HepG2 (cell line): Measurements from ENCODE around the gene ZNF556. TPM values are rescaled to one million over a fixed set of nuclear protein-coding genes. Genes with fewer than 3 reads are reported as not detected.

Source experiments
- AGO1 ChIP-seq: fragments of 200-400 bp; formaldehyde crosslinking; IDR thresholded peaks from 2 replicates; pipeline ENCODE4 v1.6.1; 2017; ENCODE audit warnings: mild to moderate bottlenecking, low read depth, low read length, moderate library complexity; ENCODE audit not compliant: poor library complexity, severe bottlenecking
- CREM ChIP-seq, 2 experiments: sonication (generic) in 1 of 2; formaldehyde crosslinking in 1 of 2; IDR thresholded peaks; 2 replicates each; pipeline versions ENCODE4 v1.4.0 to v1.6.1; 2016 to 2020; ENCODE audit warnings: antibody characterized with exemption in 1 of 2, mild to moderate bottlenecking in 1 of 2, missing genetic modification reagents in 1 of 2
- DMTF1 ChIP-seq: sonication (generic); formaldehyde crosslinking; IDR thresholded peaks from 2 replicates; pipeline ENCODE4 v1.4.0; 2020; ENCODE audit warnings: mild to moderate bottlenecking, missing genetic modification reagents
- FOXA1 ChIP-seq, 2 experiments: fragments of 450-650 bp in 1 of 2; sonication (generic) in 1 of 2; formaldehyde crosslinking in 1 of 2; IDR thresholded peaks; 2 replicates each; pipeline versions ENCODE4 v1.4.0 to v1.6.1; 2016 to 2020; ENCODE audit warnings: missing genetic modification reagents in 1 of 2
- GLMP ChIP-seq: sonication (generic); formaldehyde crosslinking; IDR thresholded peaks from 2 replicates; pipeline ENCODE4 v1.9.0; 2021; ENCODE audit warnings: missing genetic modification reagents, mild to moderate bottlenecking, borderline replicate concordance
- IRX3 ChIP-seq: sonication (generic); formaldehyde crosslinking; IDR thresholded peaks from 2 replicates; pipeline ENCODE4 v1.8.1; 2023; ENCODE audit warnings: mild to moderate bottlenecking, low read depth, missing genetic modification reagents, borderline replicate concordance
- JDP2 ChIP-seq: sonication (generic); formaldehyde crosslinking; IDR thresholded peaks from 2 replicates; pipeline ENCODE4 v1.8.1; 2022; ENCODE audit warnings: missing genetic modification reagents, borderline replicate concordance
- KDM2A ChIP-seq: sonication (generic); formaldehyde crosslinking; IDR thresholded peaks from 2 replicates; pipeline ENCODE4 v1.4.0; 2020; ENCODE audit warnings: low read depth, missing genetic modification reagents, borderline replicate concordance
- KLF13 ChIP-seq: sonication (generic); formaldehyde crosslinking; IDR thresholded peaks from 2 replicates; pipeline ENCODE4 v1.4.0; 2020; ENCODE audit warnings: mild to moderate bottlenecking, missing genetic modification reagents
- SNAPC5 ChIP-seq: sonication (generic); formaldehyde crosslinking; IDR thresholded peaks from 2 replicates; pipeline ENCODE4 v1.8.1; 2023; ENCODE audit warnings: mild to moderate bottlenecking, missing genetic modification reagents, borderline replicate concordance
- SRF ChIP-seq: IDR thresholded peaks from 2 replicates; pipeline ENCODE4 v1.6.1; 2011; ENCODE audit warnings: mild to moderate bottlenecking, low read depth, low read length, moderate library complexity
- UBTF ChIP-seq: sonication (generic); formaldehyde crosslinking; IDR thresholded peaks from 2 replicates; pipeline ENCODE4 v1.4.0; 2020; ENCODE audit warnings: mild to moderate bottlenecking, missing genetic modification reagents
- ZFP41 ChIP-seq: sonication (generic); formaldehyde crosslinking; IDR thresholded peaks from 2 replicates; pipeline ENCODE4 v1.4.0; 2020; ENCODE audit warnings: mild to moderate bottlenecking, missing genetic modification reagents, borderline replicate concordance
- ZMYM2 ChIP-seq: sonication (generic); formaldehyde crosslinking; IDR thresholded peaks from 2 replicates; pipeline ENCODE4 v1.8.0; 2022; ENCODE audit warnings: mild to moderate bottlenecking, missing genetic modification reagents
- ZMYM3 ChIP-seq: sonication (generic); formaldehyde crosslinking; IDR thresholded peaks from 2 replicates; pipeline ENCODE4 v1.5.1; 2020; ENCODE audit warnings: mild to moderate bottlenecking, missing genetic modification reagents
- ZNF224 ChIP-seq: sonication (generic); formaldehyde crosslinking; IDR thresholded peaks from 2 replicates; pipeline ENCODE4 v1.5.0; 2020; ENCODE audit warnings: mild to moderate bottlenecking, missing genetic modification reagents
- ZNF276 ChIP-seq: sonication (generic); formaldehyde crosslinking; IDR thresholded peaks from 2 replicates; pipeline ENCODE4 v1.4.0; 2020; ENCODE audit warnings: mild to moderate bottlenecking, low read depth, missing genetic modification reagents
- ZNF563 ChIP-seq: sonication (generic); formaldehyde crosslinking; IDR thresholded peaks from 2 replicates; pipeline ENCODE4 v1.8.0; 2022; ENCODE audit warnings: mild to moderate bottlenecking, moderate library complexity, missing genetic modification reagents
- ZNF652 ChIP-seq: IDR thresholded peaks from 2 replicates; pipeline ENCODE4 v1.6.1; 2016; ENCODE audit warnings: low read depth, borderline replicate concordance
- polyA plus RNA-seq, 8 experiments: library from polyadenylated mRNA; depleted of rRNA in 3 of 8; stranded (reverse) in 7 of 8; unstranded in 1 of 8; fragments of >200 nt; fragmentation: Illumina TruSeq in 4 of 8; extraction: Trizol in 4 of 8; gene quantifications; 2 replicates each; pipeline versions ENCODE4 v1.2.1 to v1.2.3, GENCODE V29; 2011 to 2016; ENCODE audit warnings: low read depth in 4 of 8, missing spikeins in 1 of 8, mixed read lengths in 1 of 8; ENCODE audit not compliant: insufficient read depth in 1 of 8
- total RNA-seq, 5 experiments: library from RNA; depleted of rRNA; stranded (reverse); fragments of >200 nt; fragmentation: Illumina TruSeq; extraction: Trizol; gene quantifications; 2 replicates each; pipeline ENCODE4 v1.2.3, GENCODE V29; 2016; ENCODE audit warnings: low read depth in 1 of 5

Gene ZNF556
- total and polyA plus RNA-seq, 2 of the 13 experiments (the other 11 are each of a cell fraction or from before 2014, with no cell fraction given): 4.2 to 28.6 TPM

GRCh38 chr19:2887391-2887914 is 20.3 kb downstream of the ZNF556 start (continued):
- no peak for TF ChIP-seq ZFP41
- no peak for TF ChIP-seq CREM (IDR thresholded peaks at IDR 0.05)
- no peak for TF ChIP-seq CREM (CRISPR knock-in tag; IDR thresholded peaks at IDR 0.05)
- no peak for TF ChIP-seq UBTF (CRISPR knock-in tag)
- no peak for TF ChIP-seq ZNF563 (CRISPR knock-in tag)
- TF ChIP-seq ZNF224 (CRISPR knock-in tag): no peak
- no peak for TF ChIP-seq FOXA1 (IDR thresholded peaks at IDR 0.05)
- 0 out of 2 replicates have a peak, but pooled peaks have one; percentile 28 for TF ChIP-seq FOXA1 (CRISPR knock-in tag; IDR thresholded peaks at IDR 0.05)
- TF ChIP-seq ZNF276: 0 out of 2 replicates have a peak, but pooled peaks have one; percentile 52
- no peak for TF ChIP-seq SRF
- no peak for TF ChIP-seq AGO1
- no peak for TF ChIP-seq KLF13
- no peak for TF ChIP-seq GLMP (CRISPR knock-in tag)
- 0 out of 2 replicates have a peak, but pooled peaks have one; percentile 21 for TF ChIP-seq KDM2A (CRISPR knock-in tag)
- TF ChIP-seq SNAPC5: no peak
- no peak for TF ChIP-seq JDP2 (CRISPR knock-in tag)
- no peak for TF ChIP-seq DMTF1 (CRISPR knock-in tag)
- TF ChIP-seq ZMYM3 (CRISPR knock-in tag): no peak
- TF ChIP-seq ZMYM2 (CRISPR knock-in tag): no peak
- TF ChIP-seq IRX3 (CRISPR knock-in tag): no peak
- peak; percentile 57; the same call in 1 of the 2 replicates for TF ChIP-seq ZNF652
